ENCODE measurements around the gene RIOK1.

RIOK1 gene

GRCh38 chr6:7377961-7378360, 11.6 kb upstream of the RIOK1 start:
- Histone ChIP-seq H3K36me3 (ENCODE audit: control insufficient read depth, insufficient read depth, low read length) (no peaks in the 10 kb centered on the region), H3K4me3 (ENCODE audit: low read depth, low read length) (no peak overlapping the region), H3K27ac (ENCODE audit: low read depth, low read length) (no peak overlapping the region), H3K9me3 (ENCODE audit: control insufficient read depth, insufficient read depth, low read depth, low read length) (no peaks in the 10 kb centered on the region), H3K27me3 (ENCODE audit: control insufficient read depth, insufficient read depth, low read length) (no peaks in the 10 kb centered on the region), H3K4me1 (ENCODE audit: control insufficient read depth, insufficient read depth, low read length) (no peaks in the 10 kb centered on the region), H3K9ac (ENCODE audit: low read length) (no peak overlapping the region)

GRCh38 chr6:7378740-7379139, 10.9 kb upstream of the RIOK1 start:
- Histone ChIP-seq H3K36me3 (ENCODE audit: control insufficient read depth, insufficient read depth, low read length) (no peaks in the 10 kb centered on the region), H3K9ac (ENCODE audit: low read length) (no peak overlapping the region), H3K9me3 (ENCODE audit: control insufficient read depth, insufficient read depth, low read depth, low read length) (no peaks in the 10 kb centered on the region), H3K27me3 (ENCODE audit: control insufficient read depth, insufficient read depth, low read length) (no peaks in the 10 kb centered on the region), H3K27ac (ENCODE audit: low read depth, low read length) (no peak overlapping the region), H3K4me1 (ENCODE audit: control insufficient read depth, insufficient read depth, low read length) (no peaks in the 10 kb centered on the region), H3K4me3 (ENCODE audit: low read depth, low read length) (no peak overlapping the region)

- no peaks in the 10 kb centered on the region for H3K36me3 ChIP-seq (ENCODE audit: control insufficient read depth, insufficient read depth, low read length)
These were observed 8.5 kb upstream of the RIOK1 start for GRCh38 chr6:7381092-7381491.

GRCh38 chr6:7389162-7389450, 502 bp upstream of the RIOK1 start:
- H3K27ac ChIP-seq (ENCODE audit: low read depth, low read length) = peak overlapping the region; percentile 23
- peaks cover 11% of the 10 kb centered on the region for H3K4me1 ChIP-seq (ENCODE audit: control insufficient read depth, insufficient read depth, low read length)
- H3K36me3 ChIP-seq (ENCODE audit: control insufficient read depth, insufficient read depth, low read length) = peaks cover 14% of the 10 kb centered on the region
- no peaks in the 10 kb centered on the region for H3K9me3 ChIP-seq (ENCODE audit: control insufficient read depth, insufficient read depth, low read depth, low read length)
- H3K9ac ChIP-seq (ENCODE audit: low read length) = peak overlapping the region; percentile 77
- peak overlapping the region; percentile 70 for H3K4me3 ChIP-seq (ENCODE audit: low read depth, low read length)
- no peaks in the 10 kb centered on the region for H3K27me3 ChIP-seq (ENCODE audit: control insufficient read depth, insufficient read depth, low read length)

More at GRCh38 chr6:7381092-7381491, 8.5 kb upstream of the RIOK1 start:
- H3K9me3 ChIP-seq (ENCODE audit: control insufficient read depth, insufficient read depth, low read depth, low read length) = no peaks in the 10 kb centered on the region
- no peaks in the 10 kb centered on the region for H3K4me1 ChIP-seq (ENCODE audit: control insufficient read depth, insufficient read depth, low read length)
- H3K4me3 ChIP-seq (ENCODE audit: low read depth, low read length) = no peak overlapping the region
- H3K27me3 ChIP-seq (ENCODE audit: control insufficient read depth, insufficient read depth, low read length) = no peaks in the 10 kb centered on the region
- no peak overlapping the region for H3K27ac ChIP-seq (ENCODE audit: low read depth, low read length)
- H3K9ac ChIP-seq (ENCODE audit: low read length) = no peak overlapping the region

GRCh38 chr6:7390226-7390878, 744 bp downstream of the RIOK1 start:
- Histone ChIP-seq H3K9ac (ENCODE audit: low read length) (peak overlapping the region; percentile 77), H3K9me3 (ENCODE audit: control insufficient read depth, insufficient read depth, low read depth, low read length) (no peaks in the 10 kb centered on the region), H3K27ac (ENCODE audit: low read depth, low read length) (0 out of 2 replicates have a peak overlapping the region, but pooled peaks have one; percentile 23), H3K27me3 (ENCODE audit: control insufficient read depth, insufficient read depth, low read length) (no peaks in the 10 kb centered on the region), H3K4me1 (ENCODE audit: control insufficient read depth, insufficient read depth, low read length) (peaks cover 11% of the 10 kb centered on the region), H3K36me3 (ENCODE audit: control insufficient read depth, insufficient read depth, low read length) (peaks cover 24% of the 10 kb centered on the region), H3K4me3 (ENCODE audit: low read depth, low read length) (peak overlapping the region; percentile 70)

- Histone ChIP-seq H3K9me3 (ENCODE audit: control insufficient read depth, insufficient read depth, low read depth, low read length) (no peaks in the 10 kb centered on the region), H3K27me3 (ENCODE audit: control insufficient read depth, insufficient read depth, low read length) (no peaks in the 10 kb centered on the region), H3K4me1 (ENCODE audit: control insufficient read depth, insufficient read depth, low read length) (peaks cover 11% of the 10 kb centered on the region), H3K27ac (ENCODE audit: low read depth, low read length) (no peak overlapping the region), H3K36me3 (ENCODE audit: control insufficient read depth, insufficient read depth, low read length) (peaks cover 32% of the 10 kb centered on the region), H3K9ac (ENCODE audit: low read length) (no peak overlapping the region), H3K4me3 (ENCODE audit: low read depth, low read length) (peak overlapping the region; percentile 70)
These were observed 1.5 kb downstream of the RIOK1 start for GRCh38 chr6:7391151-7391550.

- peaks cover 43% of the 10 kb centered on the region for H3K36me3 ChIP-seq (ENCODE audit: control insufficient read depth, insufficient read depth, low read length)
- no peaks in the 10 kb centered on the region for H3K27me3 ChIP-seq (ENCODE audit: control insufficient read depth, insufficient read depth, low read length)
These were observed 2.8 kb downstream of the RIOK1 start for GRCh38 chr6:7392402-7392801.

GRCh38 chr6:7401075-7401474, 11.5 kb downstream of the RIOK1 start:
- Histone ChIP-seq H3K27ac (ENCODE audit: low read depth, low read length) (no peak overlapping the region), H3K27me3 (ENCODE audit: control insufficient read depth, insufficient read depth, low read length) (no peaks in the 10 kb centered on the region), H3K4me1 (ENCODE audit: control insufficient read depth, insufficient read depth, low read length) (no peaks in the 10 kb centered on the region), H3K9me3 (ENCODE audit: control insufficient read depth, insufficient read depth, low read depth, low read length) (no peaks in the 10 kb centered on the region), H3K9ac (ENCODE audit: low read length) (no peak overlapping the region), H3K36me3 (ENCODE audit: control insufficient read depth, insufficient read depth, low read length) (peaks cover 93% of the 10 kb centered on the region), H3K4me3 (ENCODE audit: low read depth, low read length) (no peak overlapping the region)

More at GRCh38 chr6:7392402-7392801, 2.8 kb downstream of the RIOK1 start:
- Histone ChIP-seq H3K27ac (ENCODE audit: low read depth, low read length) (no peak overlapping the region), H3K4me3 (ENCODE audit: low read depth, low read length) (no peak overlapping the region), H3K9ac (ENCODE audit: low read length) (no peak overlapping the region), H3K9me3 (ENCODE audit: control insufficient read depth, insufficient read depth, low read depth, low read length) (no peaks in the 10 kb centered on the region), H3K4me1 (ENCODE audit: control insufficient read depth, insufficient read depth, low read length) (peaks cover 11% of the 10 kb centered on the region)

- H3K36me3 ChIP-seq (ENCODE audit: control insufficient read depth, insufficient read depth, low read length) = peaks cover 95% of the 10 kb centered on the region
These were observed 13.1 kb downstream of the RIOK1 start for GRCh38 chr6:7402716-7403115.

GRCh38 chr6:7404546-7404945, 14.9 kb downstream of the RIOK1 start:
- no peak overlapping the region for H3K9ac ChIP-seq (ENCODE audit: low read length)
- no peaks in the 10 kb centered on the region for H3K4me1 ChIP-seq (ENCODE audit: control insufficient read depth, insufficient read depth, low read length)
- H3K9me3 ChIP-seq (ENCODE audit: control insufficient read depth, insufficient read depth, low read depth, low read length) = no peaks in the 10 kb centered on the region
- no peak overlapping the region for H3K4me3 ChIP-seq (ENCODE audit: low read depth, low read length)
- no peaks in the 10 kb centered on the region for H3K27me3 ChIP-seq (ENCODE audit: control insufficient read depth, insufficient read depth, low read length)
- peaks cover 95% of the 10 kb centered on the region for H3K36me3 ChIP-seq (ENCODE audit: control insufficient read depth, insufficient read depth, low read length)
- no peak overlapping the region for H3K27ac ChIP-seq (ENCODE audit: low read depth, low read length)

More at GRCh38 chr6:7402716-7403115, 13.1 kb downstream of the RIOK1 start:
- no peak overlapping the region for H3K4me3 ChIP-seq (ENCODE audit: low read depth, low read length)
- H3K27me3 ChIP-seq (ENCODE audit: control insufficient read depth, insufficient read depth, low read length) = no peaks in the 10 kb centered on the region
- no peak overlapping the region for H3K9ac ChIP-seq (ENCODE audit: low read length)
- H3K4me1 ChIP-seq (ENCODE audit: control insufficient read depth, insufficient read depth, low read length) = no peaks in the 10 kb centered on the region
- no peaks in the 10 kb centered on the region for H3K9me3 ChIP-seq (ENCODE audit: control insufficient read depth, insufficient read depth, low read depth, low read length)
- no peak overlapping the region for H3K27ac ChIP-seq (ENCODE audit: low read depth, low read length)

- Histone ChIP-seq H3K27me3 (ENCODE audit: control insufficient read depth, insufficient read depth, low read length) (no peaks in the 10 kb centered on the region), H3K9ac (ENCODE audit: low read length) (no peak overlapping the region), H3K4me1 (ENCODE audit: control insufficient read depth, insufficient read depth, low read length) (no peaks in the 10 kb centered on the region), H3K9me3 (ENCODE audit: control insufficient read depth, insufficient read depth, low read depth, low read length) (no peaks in the 10 kb centered on the region), H3K4me3 (ENCODE audit: low read depth, low read length) (no peak overlapping the region), H3K36me3 (ENCODE audit: control insufficient read depth, insufficient read depth, low read length) (peaks cover 93% of the 10 kb centered on the region), H3K27ac (ENCODE audit: low read depth, low read length) (no peak overlapping the region)
These were observed 17.1 kb downstream of the RIOK1 start for GRCh38 chr6:7406743-7407142.

All from HUES6 (cell line).